ENCODE measurements around the gene OPRL1.
"Not testable (repeated sequence)": the region's sequence is repeated elsewhere in the genome, so short reads cannot be mapped to it uniquely, and the experiment has no call there.

OPRL1 gene

GRCh38 chr20:64088586-64088985, 8.7 kb downstream of the OPRL1 start:
- DNase-seq: not testable (repeated sequence)

GRCh38 chr20:64090165-64090564, 10.3 kb downstream of the OPRL1 start:
- DNase-seq: peak; percentile 47

DNA sequence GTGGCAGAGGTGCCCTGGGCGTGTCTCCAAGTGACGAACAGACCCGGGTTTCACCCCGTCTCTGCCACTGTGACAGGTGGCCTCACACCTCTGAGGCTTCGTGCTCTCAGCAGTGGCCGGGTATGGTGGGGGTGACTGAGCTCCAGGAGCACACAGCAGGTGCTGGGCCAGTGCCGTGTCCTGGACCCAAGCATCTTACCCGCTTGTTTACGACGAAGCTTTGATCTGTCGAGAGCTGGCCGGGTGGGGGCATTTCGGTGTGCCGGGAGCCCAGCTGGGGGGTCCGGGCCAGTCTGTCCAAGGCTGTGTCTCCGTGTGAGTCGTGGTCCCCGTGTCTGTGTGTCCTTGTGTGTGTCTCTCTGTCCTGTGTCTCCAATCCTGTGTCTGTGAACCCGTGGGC, 11.5 kb downstream of the OPRL1 start:
- no peak for DNase-seq

DNA sequence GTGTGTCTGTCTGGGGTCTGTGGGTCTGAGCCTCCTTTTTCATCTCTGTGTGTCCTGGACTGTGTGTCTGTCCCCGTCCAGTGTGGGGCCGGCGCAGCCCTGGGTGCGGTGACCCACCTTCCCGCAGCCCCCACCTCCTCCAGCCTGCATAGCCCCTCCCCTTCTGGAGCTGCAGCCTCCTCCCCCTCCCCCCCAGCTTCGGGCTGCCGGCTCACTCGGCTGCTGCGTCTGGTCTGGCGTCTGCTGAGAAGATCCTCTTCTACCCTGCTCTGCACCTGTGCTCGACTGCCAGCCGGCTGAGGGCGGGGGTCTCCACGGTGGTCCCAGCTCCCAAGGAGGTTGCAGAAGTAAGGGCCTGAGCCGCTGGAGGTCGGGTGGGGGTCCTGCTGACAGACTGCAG, 11.9 kb downstream of the OPRL1 start:
- no peak for DNase-seq

DNA sequence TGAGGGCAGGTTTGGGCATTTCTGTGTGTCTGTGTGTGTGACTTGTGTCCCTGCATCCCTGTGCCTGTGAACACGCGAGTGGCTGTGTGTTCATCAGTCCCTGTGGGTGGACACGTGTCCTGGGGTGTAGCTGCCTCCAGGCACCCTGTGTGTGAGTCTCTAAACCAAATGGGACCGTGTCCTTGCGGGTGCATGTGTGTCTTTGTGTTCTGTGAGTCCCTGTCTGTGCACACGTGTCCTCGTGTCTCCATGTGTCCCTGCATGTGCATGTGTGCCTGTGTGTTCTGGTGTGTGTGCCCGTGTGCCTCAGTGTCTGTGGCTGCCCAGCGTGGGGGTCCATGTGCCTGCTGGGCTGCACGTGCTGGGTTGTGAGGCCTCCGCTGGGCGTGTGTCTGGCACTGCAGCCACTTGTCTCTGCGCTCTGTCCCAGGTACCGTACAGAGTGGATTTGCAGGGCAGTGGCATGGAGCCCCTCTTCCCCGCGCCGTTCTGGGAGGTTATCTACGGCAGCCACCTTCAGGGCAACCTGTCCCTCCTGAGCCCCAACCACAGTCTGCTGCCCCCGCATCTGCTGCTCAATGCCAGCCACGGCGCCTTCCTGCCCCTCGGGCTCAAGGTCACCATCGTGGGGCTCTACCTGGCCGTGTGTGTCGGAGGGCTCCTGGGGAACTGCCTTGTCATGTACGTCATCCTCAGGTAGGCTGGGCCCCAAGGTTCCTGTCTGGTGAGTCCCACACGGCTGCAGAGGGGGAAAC, 12.6 kb downstream of the OPRL1 start:
- no peak for DNase-seq

- DNase-seq: no peak
Measured at GRCh38 chr20:64093013-64093503, 13.2 kb downstream of the OPRL1 start.

DNA sequence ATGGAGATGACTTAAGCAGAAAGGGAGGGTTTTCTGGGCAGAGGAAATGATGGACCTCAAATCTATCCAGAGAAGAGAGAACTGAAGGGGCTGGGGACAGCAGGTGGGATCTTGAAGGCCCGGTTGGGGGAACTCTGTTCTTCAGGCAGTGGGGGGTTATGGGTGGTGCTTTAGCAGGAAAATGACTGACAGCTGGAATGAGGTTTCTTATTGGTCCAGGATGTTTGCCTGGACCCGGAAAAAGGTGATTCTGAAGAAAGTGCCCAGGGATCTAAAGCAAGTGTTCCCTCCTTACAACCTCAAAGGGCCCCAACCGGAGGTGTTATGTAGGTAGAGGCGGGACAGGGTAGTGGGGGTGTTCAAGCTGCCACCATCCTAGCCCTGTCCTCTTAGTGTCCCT, 15.6 kb downstream of the OPRL1 start:
- no peak for DNase-seq

DNA sequence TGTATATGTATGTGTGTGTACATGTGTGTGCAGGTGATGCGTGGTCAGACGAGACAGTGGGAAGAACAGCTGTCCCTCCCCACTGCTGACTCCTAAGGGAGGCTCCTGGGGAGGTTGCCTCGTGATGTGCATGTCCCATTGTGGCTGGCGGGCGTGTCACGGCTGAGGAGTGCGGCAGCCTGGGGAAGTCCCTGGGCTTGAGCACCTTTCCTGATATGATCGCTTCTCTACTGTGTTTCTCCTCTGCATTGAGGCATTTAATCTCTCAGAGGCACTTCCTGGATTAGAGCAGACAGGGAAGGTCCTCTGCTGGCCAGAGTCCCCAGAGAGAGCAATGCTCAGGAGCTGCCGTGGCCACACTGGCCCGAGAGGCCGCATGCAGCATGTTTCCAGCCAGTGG, 16.0 kb downstream of the OPRL1 start:
- no peak for DNase-seq

DNA sequence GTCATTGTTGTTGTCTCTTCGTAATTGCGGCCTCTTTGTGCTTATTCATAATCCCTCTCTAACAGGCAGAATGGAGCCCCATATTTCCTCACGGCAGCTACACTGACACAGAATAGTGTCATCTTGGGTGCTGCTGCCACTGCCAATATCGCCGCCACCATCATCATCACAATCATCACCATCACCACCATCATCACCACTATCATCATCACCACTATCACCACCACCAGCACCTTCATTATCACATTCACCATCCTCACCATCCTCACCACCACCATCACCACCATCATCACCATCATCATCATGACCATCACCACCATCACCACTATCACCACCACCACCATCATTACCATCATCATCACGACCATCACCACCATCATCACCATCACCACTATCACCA, 16.7 kb downstream of the OPRL1 start:
- no peak for DNase-seq

GRCh38 chr20:64098471-64099013, 18.7 kb downstream of the OPRL1 start:
- no peak for DNase-seq

DNA sequence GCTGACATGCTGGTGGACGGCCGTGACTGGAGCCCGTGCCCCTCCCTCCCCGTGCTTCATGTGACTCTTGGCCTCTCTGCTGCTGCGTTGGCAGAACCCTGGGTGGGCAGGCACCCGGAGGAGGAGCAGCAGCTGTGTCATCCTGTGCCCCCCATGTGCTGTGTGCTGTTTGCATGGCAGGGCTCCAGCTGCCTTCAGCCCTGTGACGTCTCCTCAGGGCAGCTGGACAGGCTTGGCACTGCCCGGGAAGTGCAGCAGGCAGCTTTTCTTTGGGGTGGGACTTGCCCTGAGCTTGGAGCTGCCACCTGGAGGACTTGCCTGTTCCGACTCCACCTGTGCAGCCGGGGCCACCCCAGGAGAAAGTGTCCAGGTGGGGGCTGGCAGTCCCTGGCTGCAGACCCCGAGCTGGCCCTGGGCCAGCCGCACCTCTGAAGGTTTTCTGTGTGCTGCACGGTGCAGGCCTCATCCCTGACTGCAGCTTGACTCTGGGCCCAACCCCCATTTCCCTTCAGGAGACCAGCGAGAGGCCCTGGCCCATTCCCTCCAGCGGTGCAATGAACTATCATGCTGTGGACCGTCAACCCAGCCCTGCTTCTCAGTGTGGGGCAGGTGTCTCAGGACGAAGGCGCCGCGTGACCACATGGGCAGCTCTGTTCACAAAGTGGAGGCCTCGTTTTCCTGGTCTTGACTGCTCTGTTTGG, 19.4 kb downstream of the OPRL1 start:
- DNase-seq: no peak

DNA sequence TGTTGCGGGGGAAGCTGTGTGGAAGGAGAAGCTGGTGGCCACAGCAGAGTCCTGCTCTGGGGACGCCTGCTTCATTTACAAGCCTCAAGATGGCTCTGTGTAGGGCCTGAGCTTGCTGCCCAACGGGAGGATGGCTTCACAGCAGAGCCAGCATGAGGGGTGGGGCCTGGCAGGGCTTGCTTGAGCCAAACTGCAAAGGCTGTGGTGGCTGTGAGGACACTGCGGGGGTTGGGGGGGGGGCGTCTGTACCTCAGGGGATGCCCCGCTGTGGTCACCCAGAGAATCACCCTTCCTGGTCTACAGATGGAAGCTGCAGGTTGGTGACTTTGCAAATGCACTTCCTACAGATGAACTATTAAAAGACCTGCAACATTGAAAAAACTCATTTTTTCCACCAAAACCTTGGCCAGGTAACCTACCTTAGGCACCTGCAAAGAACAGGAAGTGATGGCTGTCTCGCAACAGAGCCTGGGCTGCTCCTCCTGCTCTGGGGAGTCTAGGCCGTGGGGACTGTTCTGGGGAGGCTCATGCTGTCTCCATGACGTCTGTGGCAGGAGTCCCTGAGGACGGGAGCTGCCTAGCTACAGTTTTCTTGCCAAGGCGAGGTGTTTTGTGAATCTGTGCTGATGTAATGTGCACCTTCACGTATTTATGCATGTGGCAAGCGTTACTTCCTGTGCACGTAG, 20.1 kb downstream of the OPRL1 start:
- no peak for DNase-seq

GRCh38 chr20:64100566-64100888, 20.6 kb downstream of the OPRL1 start:
- DNase-seq: no peak

GRCh38 chr20:64100946-64101688, 21.2 kb downstream of the OPRL1 start:
- DNase-seq: no peak

DNA sequence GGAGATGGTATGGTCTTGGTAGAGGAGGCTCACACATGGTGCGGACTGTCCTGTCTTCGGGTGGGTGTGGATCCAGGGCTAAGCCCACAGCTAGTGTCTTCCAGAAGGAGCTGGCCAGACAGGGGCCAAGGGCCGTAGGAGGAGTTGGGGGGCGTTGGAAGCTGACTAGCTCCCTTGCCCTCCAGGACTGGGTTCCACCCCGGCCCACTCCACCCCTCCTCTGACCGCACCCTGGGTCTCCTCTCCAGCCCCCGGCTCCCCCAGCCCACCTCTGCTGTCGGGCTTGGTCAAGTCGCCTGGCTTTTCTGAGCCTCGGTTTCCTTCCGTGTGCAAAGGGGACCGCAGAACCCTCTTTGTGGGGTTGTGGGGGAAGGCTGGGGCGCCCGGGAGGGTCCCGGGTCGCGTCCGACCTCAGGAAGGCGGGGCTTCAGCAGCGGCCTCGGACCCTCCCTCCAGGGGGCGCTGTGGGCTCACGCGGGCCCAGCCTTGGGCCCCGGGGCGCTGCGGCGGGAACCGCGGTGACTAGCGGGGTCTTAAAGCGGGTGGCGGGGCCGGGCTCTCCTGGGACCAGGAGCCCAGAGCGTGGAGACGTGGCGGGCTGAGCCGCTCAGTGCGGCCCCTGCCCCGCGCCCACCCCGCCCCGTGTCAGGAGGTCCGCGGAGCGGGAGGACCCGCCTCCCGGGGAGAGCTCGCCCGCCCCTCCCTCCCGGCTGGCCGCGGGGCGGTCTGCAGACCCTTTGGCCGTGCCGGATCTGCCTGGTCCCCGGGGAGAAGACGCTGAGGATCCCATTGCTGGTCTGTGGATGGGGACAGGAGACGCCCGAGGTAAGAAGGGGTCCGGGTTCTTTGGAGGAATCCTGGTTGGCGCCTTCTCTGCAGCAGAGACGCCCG, 22.1 kb downstream of the OPRL1 start:
- no peak for DNase-seq

GRCh38 chr20:64102647-64103354, 22.9 kb downstream of the OPRL1 start:
- peak; percentile 18 for DNase-seq

GRCh38 chr20:64103871-64104666, 24.2 kb downstream of the OPRL1 start:
- DNase-seq: no peak

- no peak for DNase-seq
Measured at GRCh38 chr20:64104667-64105451, 25.0 kb downstream of the OPRL1 start.

DNA sequence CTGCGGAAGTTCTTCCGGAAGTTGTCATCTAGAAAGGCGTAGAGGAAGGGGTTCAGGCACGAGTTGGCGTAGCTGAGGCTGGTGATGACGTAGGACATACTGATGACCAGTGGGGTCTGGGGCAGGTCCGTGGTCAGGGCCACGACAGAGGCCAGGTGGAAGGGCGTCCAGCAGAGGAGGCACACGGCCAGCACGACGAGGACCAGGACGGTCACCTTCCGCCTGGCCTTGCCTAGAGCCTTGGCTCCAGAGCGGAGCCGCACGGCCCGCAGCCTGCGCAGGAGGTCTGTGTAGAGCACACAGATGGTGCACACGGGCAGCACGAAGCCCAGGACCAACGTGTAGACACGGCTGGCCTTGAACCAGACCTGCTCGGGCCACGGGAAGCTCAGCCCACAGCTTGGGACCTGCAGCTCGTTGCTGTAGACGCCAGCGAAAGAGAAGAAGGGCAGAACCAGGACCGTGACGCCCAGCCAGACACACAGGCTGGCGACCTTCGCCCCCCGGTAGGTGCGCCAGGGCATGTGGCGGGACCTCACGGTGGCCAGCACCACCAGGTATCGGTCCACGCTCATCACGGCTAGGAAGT, 26.1 kb downstream of the OPRL1 start:
- no peak for DNase-seq
